Peyer's patch (tissue), 4 donors: ENCODE measurements around the gene DAZAP1.

Source experiments
- POLR2A ChIP-seq, 2 donors: fragments of 450-650 bp; IDR thresholded peaks; one replicate each; pipeline ENCODE4 v1.5.1; 2017; ENCODE audit warnings: antibody characterized with exemption in 2 of 2, mild to moderate bottlenecking in 2 of 2, moderate library complexity in 2 of 2
- TF ChIP-seq, protein P1 (sequence below), 6 experiments: fragments of 450-650 bp in 4 of 6; fragments of 200-600 bp in 2 of 6; sonication (generic) in 1 of 6; IDR thresholded peaks; one replicate each; pipeline ENCODE4 v1.5.1; 2017 to 2019; ENCODE audit warnings: antibody characterized with exemption in 6 of 6, mild to moderate bottlenecking in 3 of 6, moderate library complexity in 1 of 6

- TF ChIP-seq, protein P1, sequence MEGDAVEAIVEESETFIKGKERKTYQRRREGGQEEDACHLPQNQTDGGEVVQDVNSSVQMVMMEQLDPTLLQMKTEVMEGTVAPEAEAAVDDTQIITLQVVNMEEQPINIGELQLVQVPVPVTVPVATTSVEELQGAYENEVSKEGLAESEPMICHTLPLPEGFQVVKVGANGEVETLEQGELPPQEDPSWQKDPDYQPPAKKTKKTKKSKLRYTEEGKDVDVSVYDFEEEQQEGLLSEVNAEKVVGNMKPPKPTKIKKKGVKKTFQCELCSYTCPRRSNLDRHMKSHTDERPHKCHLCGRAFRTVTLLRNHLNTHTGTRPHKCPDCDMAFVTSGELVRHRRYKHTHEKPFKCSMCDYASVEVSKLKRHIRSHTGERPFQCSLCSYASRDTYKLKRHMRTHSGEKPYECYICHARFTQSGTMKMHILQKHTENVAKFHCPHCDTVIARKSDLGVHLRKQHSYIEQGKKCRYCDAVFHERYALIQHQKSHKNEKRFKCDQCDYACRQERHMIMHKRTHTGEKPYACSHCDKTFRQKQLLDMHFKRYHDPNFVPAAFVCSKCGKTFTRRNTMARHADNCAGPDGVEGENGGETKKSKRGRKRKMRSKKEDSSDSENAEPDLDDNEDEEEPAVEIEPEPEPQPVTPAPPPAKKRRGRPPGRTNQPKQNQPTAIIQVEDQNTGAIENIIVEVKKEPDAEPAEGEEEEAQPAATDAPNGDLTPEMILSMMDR (IDR thresholded peaks at IDR 0.05) = no peak
- TF ChIP-seq POLR2A (IDR thresholded peaks at IDR 0.05) = no peak
Measured at GRCh38 chr19:1394252-1395193, 12.9 kb upstream of the DAZAP1 start.
